Measurements from ENCODE around the gene MYL7. TPM values are rescaled to one million over a fixed set of nuclear protein-coding genes. Genes with fewer than 3 reads are reported as not detected.

The MYL7 gene
- polyA plus RNA-seq, 3 donors: not detected

GRCh38 chr7:44093102-44093641 is 48.0 kb downstream of the MYL7 start:
- DNase-seq: no peak
- Histone ChIP-seq H3K36me3 (replicated peaks in 1 of 2; ENCODE audit: control insufficient read depth in 1 of 2, insufficient read depth in 2 of 2, low read length in 2 of 2) (no peaks in the 10 kb centered on the region), H3K27ac (ENCODE audit: low read depth in 1 of 2, low read length in 2 of 2) (no peak overlapping the region), H3K79me2 (ENCODE audit: insufficient read depth, low read length) (no peaks in the 10 kb centered on the region), H3K4me3 (replicated peaks in 1 of 3; ENCODE audit: low read depth in 2 of 3, low read length in 3 of 3) (no peak overlapping the region), H3K4me1 (ENCODE audit: control insufficient read depth in 1 of 2, insufficient read depth in 2 of 2, low read length in 2 of 2) (no peaks in the 10 kb centered on the region), H3K27me3 (ENCODE audit: control insufficient read depth in 2 of 2, insufficient read depth in 2 of 2, low read length in 2 of 2) (no peaks in the 10 kb centered on the region), H2AFZ (ENCODE audit: insufficient read depth, low read depth, low read length, poor library complexity, severe bottlenecking) (peak overlapping the region; percentile 29), H3K4me2 (replicated peaks; ENCODE audit: extremely low read depth, low read length, poor library complexity, severe bottlenecking) (no peak overlapping the region), H4K20me1 (ENCODE audit: insufficient read depth, low read length) (no peaks in the 10 kb centered on the region), H3K9me3 (replicated peaks in 1 of 2; ENCODE audit: control insufficient read depth in 1 of 2, insufficient read depth in 1 of 2, low read length in 2 of 2) (no peaks in the 10 kb centered on the region), H3K9ac (ENCODE audit: insufficient read depth, low read length, poor library complexity, severe bottlenecking) (no peak overlapping the region)
- no peaks in the 10 kb centered on the region for H3K36me3 Mint-ChIP-seq
- intact Hi-C loops (cut with micrococcal nuclease): no loop called here
- TF ChIP-seq CTCF (IDR thresholded peaks at IDR 0.05): no peak
- H3K4me3 Mint-ChIP-seq: no peak overlapping the region
- peaks cover 11% of the 10 kb centered on the region for H3K4me1 Mint-ChIP-seq
- peak overlapping the region in 1 of 7 donors; percentile 85 for H3K27ac Mint-ChIP-seq
- H3K9me3 Mint-ChIP-seq: peaks cover 0 to 6% (median 0%) of the 10 kb centered on the region in 7 donors
- 69% methylated on average over 6 of the region's 6 CpGs for WGBS (ENCODE audit: insufficient coverage)
- H3K27me3 Mint-ChIP-seq (ENCODE audit: low read depth in 3 of 3): peaks cover 0 to 6% (median 2%) of the 10 kb centered on the region in 3 donors

Small RNA genes within 50 kb of the gene (small RNA-seq; reads per million reads assigned to genes)
- gene RNA5SP230 (ENCODE audit: insufficient read length, low read depth): not detected

Other genes starting within 250 kb of the MYL7 start
- 1 to 10 TPM; 5.7 to 6.8 (median 5.9) TPM for gene URGCP, start 234.7 kb downstream of the MYL7 start, polyA plus RNA-seq
- gene UBE2D4, start 214.9 kb downstream of the MYL7 start, polyA plus RNA-seq: 10 to 100 TPM in 1 of 3 donors, 1 to 10 TPM in 2; 8.2 to 10.9 (median 8.8) TPM
- not detected for gene SPDYE1, start 143.4 kb downstream of the MYL7 start, polyA plus RNA-seq
- 100 to 1,000 TPM; 228 to 321 (median 304) TPM for gene DBNL, start 96.6 kb downstream of the MYL7 start, polyA plus RNA-seq
- under 1 TPM in 1 of 3 donors, not detected in 2; 0.13 TPM for gene PGAM2, start 75.8 kb downstream of the MYL7 start, polyA plus RNA-seq
- 10 to 100 TPM in 1 of 3 donors, 1 to 10 TPM in 2; 4.8 to 27.7 (median 4.8) TPM for gene POLM, start 58.8 kb downstream of the MYL7 start, polyA plus RNA-seq
- under 1 TPM in 1 of 3 donors, not detected in 2; 0.08 TPM for gene AEBP1, start 37.0 kb downstream of the MYL7 start, polyA plus RNA-seq
- gene POLD2, start 17.8 kb downstream of the MYL7 start, polyA plus RNA-seq: 10 to 100 TPM; 24.1 to 27.1 (median 25.7) TPM
- gene GCK, start 48.1 kb upstream of the MYL7 start, polyA plus RNA-seq: not detected
- 10 to 100 TPM; 26.4 to 45.7 (median 35.2) TPM for gene YKT6, start 59.6 kb upstream of the MYL7 start, polyA plus RNA-seq
- under 1 TPM in 1 of 3 donors, not detected in 2; 0.13 TPM for gene CAMK2B, start 184.3 kb upstream of the MYL7 start, polyA plus RNA-seq